Calu3 (cell line): ENCODE results near the gene IFI27L1. TPM values are rescaled to one million over a fixed set of nuclear protein-coding genes. Genes with fewer than 3 reads are reported as not detected.

Experiments used
- BruUV-seq: library from RNA; stranded (reverse); fragments of 400-500 nt; replicated peaks from 2 replicates; lab custom pipeline; 2021; lab: Mats Ljungman, UMichigan
- CTCF ChIA-PET: fragments of 300-600 bp; sonication (Branson Sonifier 250); formaldehyde crosslinking; loops from one replicate; lab custom pipeline; 2022; ENCODE audit warnings: antibody characterized with exemption; lab: Charles Lee
- DNase-seq: peaks from one replicate; pipeline ENCODE4 v3.0.0; 2022
- H3K27ac Mint-ChIP-seq: one replicate; pipeline ENCODE4 v1.8.0; 2022; ENCODE audit warnings: mixed read lengths; ENCODE audit not compliant: unreplicated experiment
- H3K27me3 Mint-ChIP-seq: one replicate; pipeline ENCODE4 v1.8.0; 2022; ENCODE audit warnings: mixed read lengths; ENCODE audit not compliant: unreplicated experiment
- H3K36me3 Mint-ChIP-seq: one replicate; pipeline ENCODE4 v1.8.0; 2022; ENCODE audit warnings: mild to moderate bottlenecking, moderate library complexity, mixed read lengths; ENCODE audit not compliant: insufficient read depth, unreplicated experiment
- H3K4me1 Mint-ChIP-seq: one replicate; pipeline ENCODE4 v1.8.0; 2022; ENCODE audit warnings: mild to moderate bottlenecking, low read depth, mixed read lengths; ENCODE audit not compliant: unreplicated experiment
- H3K4me3 Mint-ChIP-seq: one replicate; pipeline ENCODE4 v1.8.0; 2022; ENCODE audit warnings: mild to moderate bottlenecking, low read depth, moderate library complexity, mixed read lengths; ENCODE audit not compliant: unreplicated experiment
- H3K9me3 Mint-ChIP-seq: one replicate; pipeline ENCODE4 v1.8.0; 2022; ENCODE audit warnings: low read depth, mixed read lengths; ENCODE audit not compliant: unreplicated experiment
- CTCF ChIP-seq: fragments of 200-600 bp; IDR thresholded peaks from one replicate; pipeline ENCODE4 v1.8.0; 2022; ENCODE audit warnings: antibody characterized with exemption; ENCODE audit not compliant: unreplicated experiment
- intact Hi-C: fragments of 100-400 bp; cut with micrococcal nuclease; formaldehyde crosslinking; loops from one replicate; pipeline ENCODE4 v1.10.0; 2022; ENCODE audit not compliant: unreplicated experiment
- total RNA-seq: library from RNA; stranded (reverse); gene quantifications from 2 replicates; pipeline ENCODE4 v1.2.3, GENCODE V29; 2022

Gene IFI27L1
- total RNA-seq, 1 experiment from 2014 or later, result 17.7 TPM

- H3K27me3 Mint-ChIP-seq, result peaks cover 2% of the 10 kb centered on the region
- peaks cover 25% of the 10 kb centered on the region for H3K4me1 Mint-ChIP-seq
- no peak overlapping the region for H3K4me3 Mint-ChIP-seq
- CTCF ChIA-PET, result no interaction called here
- peaks cover 2% of the 10 kb centered on the region for H3K9me3 Mint-ChIP-seq
- H3K36me3 Mint-ChIP-seq, result peaks cover 17% of the 10 kb centered on the region
- TF ChIP-seq CTCF, result no peak
- intact Hi-C loops, result no loop called here
- DNase-seq, result no peak
- H3K27ac Mint-ChIP-seq, result no peak overlapping the region
- no TSS peak for BruUV-seq
Observed at GRCh38 chr14:94126419-94126677, 45.2 kb downstream of the IFI27L1 start.

- Mint-ChIP-seq H3K4me1 (peaks cover 25% of the 10 kb centered on the region), H3K27me3 (no peaks in the 10 kb centered on the region), H3K9me3 (peaks cover 2% of the 10 kb centered on the region), H3K36me3 (peaks cover 17% of the 10 kb centered on the region), H3K27ac (no peak overlapping the region), H3K4me3 (no peak overlapping the region)
- intact Hi-C loops, result no loop called here
- no peak for TF ChIP-seq CTCF
- BruUV-seq, result no TSS peak
- CTCF ChIA-PET, result no interaction called here
- no peak for DNase-seq
Observed at GRCh38 chr14:94126800-94127199, 45.7 kb downstream of the IFI27L1 start.

GRCh38 chr14:94127330-94127729 lies 46.2 kb downstream of the IFI27L1 start:
- H3K36me3 Mint-ChIP-seq, result peaks cover 17% of the 10 kb centered on the region
- no peak for TF ChIP-seq CTCF
- no peak for DNase-seq
- peaks cover 25% of the 10 kb centered on the region for H3K4me1 Mint-ChIP-seq
- no TSS peak for BruUV-seq
- H3K27ac Mint-ChIP-seq, result no peak overlapping the region
- H3K27me3 Mint-ChIP-seq, result no peaks in the 10 kb centered on the region
- CTCF ChIA-PET, result no interaction called here
- peaks cover 2% of the 10 kb centered on the region for H3K9me3 Mint-ChIP-seq
- intact Hi-C loops, result no loop called here
- no peak overlapping the region for H3K4me3 Mint-ChIP-seq

GRCh38 chr14:94128216-94128839 lies 47.2 kb downstream of the IFI27L1 start:
- CTCF ChIA-PET, result interaction anchor here (0.6 to 1.0 kb wide), 2 partner anchors 31 to 92 kb away, joined by 3 to 7 read pairs; no protein-coding TSS in a partner anchor
- H3K27ac Mint-ChIP-seq, result no peak overlapping the region

More at GRCh38 chr14:94128216-94128839, 47.2 kb downstream of the IFI27L1 start:
- Mint-ChIP-seq H3K4me3 (peak overlapping the region; percentile 86), H3K9me3 (no peaks in the 10 kb centered on the region), H3K27me3 (no peaks in the 10 kb centered on the region), H3K4me1 (peaks cover 22% of the 10 kb centered on the region), H3K36me3 (peaks cover 17% of the 10 kb centered on the region)
- no peak for TF ChIP-seq CTCF
- intact Hi-C loops, result no loop called here
- no TSS peak for BruUV-seq
- DNase-seq, result no peak
